HEK293 (cell line): ENCODE results near the gene CBFB.

Source experiments
- CTCF ChIA-PET: fragments of 350-600 bp; formaldehyde crosslinking; extraction: SDS; loops from one replicate; lab custom pipeline; 2021; ENCODE audit warnings: antibody characterized with exemption; lab: Yijun Ruan, JAX
- POLR2A ChIA-PET: fragments of 300-600 bp; formaldehyde crosslinking; extraction: SDS; loops from one replicate; lab custom pipeline; 2020; ENCODE audit warnings: antibody characterized with exemption, inconsistent platforms; lab: Yijun Ruan, JAX
- H3K27ac ChIP-seq: fragments of 200-500 bp; sonication (Bioruptor generic); 2 replicates; pipeline ENCODE4 v1.5.1; 2014; ENCODE audit warnings: low read depth, low read length, control low read depth, inconsistent platforms; ENCODE audit errors: extremely low read depth
- H3K36me3 ChIP-seq, 2 experiments: fragments of 200-500 bp in 1 of 2; sonication (Bioruptor generic) in 1 of 2; 1 replicate in 1 of 2; 2 replicates in 1 of 2; pipeline ENCODE4 v1.5.1; 2014 to 2017; ENCODE audit warnings: inconsistent platforms in 2 of 2, low read length in 2 of 2; ENCODE audit not compliant: control insufficient read depth in 2 of 2, insufficient read depth in 1 of 2
- H3K4me1 ChIP-seq: fragments of 200-500 bp; sonication (Bioruptor generic); 2 replicates; pipeline ENCODE4 v1.5.1; 2014; ENCODE audit warnings: mild to moderate bottlenecking, low read length, inconsistent platforms; ENCODE audit not compliant: control insufficient read depth, insufficient read depth
- H3K4me3 ChIP-seq: 2 replicates; pipeline ENCODE4 v1.5.1; 2011; ENCODE audit warnings: low read depth, mild to moderate bottlenecking, control low read depth, low read length, moderate library complexity
- H3K9me3 ChIP-seq: fragments of 200-500 bp; sonication (Bioruptor generic); 2 replicates; pipeline ENCODE4 v1.5.1; 2014; ENCODE audit warnings: low read depth, low read length, inconsistent platforms; ENCODE audit not compliant: control insufficient read depth, insufficient read depth
- KLF8 ChIP-seq: fragments of 450-650 bp; formaldehyde crosslinking; IDR thresholded peaks from 2 replicates; pipeline ENCODE4 v1.5.1; 2016; ENCODE audit warnings: missing biosample characterization, missing genetic modification characterization
- SALL2 ChIP-seq: fragments of 450-650 bp; formaldehyde crosslinking; IDR thresholded peaks from 2 replicates; pipeline ENCODE4 v1.5.0; 2017; ENCODE audit warnings: missing biosample characterization, mild to moderate bottlenecking, missing genetic modification characterization, borderline replicate concordance
- SETDB1 ChIP-seq: IDR thresholded peaks from one replicate; pipeline ENCODE4 v1.6.1; 2017; ENCODE audit warnings: mild to moderate bottlenecking, low read length, moderate library complexity, mixed read lengths; ENCODE audit not compliant: insufficient read length
- ZBTB10 ChIP-seq: fragments of 450-650 bp; formaldehyde crosslinking; IDR thresholded peaks from 2 replicates; pipeline ENCODE4 v1.5.1; 2016; ENCODE audit warnings: missing biosample characterization, missing genetic modification characterization
- ZBTB11 ChIP-seq: fragments of 450-650 bp; formaldehyde crosslinking; conservative IDR thresholded peaks from 2 replicates; pipeline ENCODE4 v1.5.1; 2016; ENCODE audit warnings: low read depth, missing biosample characterization, missing genetic modification characterization
- ZIC2 ChIP-seq: fragments of 450-650 bp; formaldehyde crosslinking; IDR thresholded peaks from 2 replicates; pipeline ENCODE4 v1.5.1; 2016; ENCODE audit warnings: missing biosample characterization, missing genetic modification characterization
- ZNF174 ChIP-seq: fragments of 450-650 bp; formaldehyde crosslinking; IDR thresholded peaks from 2 replicates; pipeline ENCODE4 v1.5.0; 2017; ENCODE audit warnings: missing biosample characterization, mild to moderate bottlenecking, missing genetic modification characterization
- ZNF202 ChIP-seq: fragments of 450-650 bp; formaldehyde crosslinking; IDR thresholded peaks from 2 replicates; pipeline ENCODE4 v1.5.1; 2016; ENCODE audit warnings: missing biosample characterization, missing genetic modification characterization, borderline replicate concordance
- ZNF214 ChIP-seq: fragments of 450-650 bp; formaldehyde crosslinking; IDR thresholded peaks from 2 replicates; pipeline ENCODE4 v1.5.1; 2017; ENCODE audit warnings: missing biosample characterization, mild to moderate bottlenecking, missing genetic modification characterization, borderline replicate concordance
- ZNF26 ChIP-seq: fragments of 450-650 bp; formaldehyde crosslinking; IDR thresholded peaks from 2 replicates; pipeline ENCODE4 v1.5.1; 2016; ENCODE audit warnings: missing biosample characterization, missing genetic modification characterization
- ZNF341 ChIP-seq: fragments of 450-650 bp; formaldehyde crosslinking; IDR thresholded peaks from 2 replicates; pipeline ENCODE4; 2016; ENCODE audit warnings: low read depth, missing biosample characterization, missing genetic modification characterization
- ZNF362 ChIP-seq: fragments of 450-650 bp; formaldehyde crosslinking; IDR thresholded peaks from 2 replicates; pipeline ENCODE4 v1.5.1; 2016; ENCODE audit warnings: missing biosample characterization, missing genetic modification characterization
- ZNF398 ChIP-seq: fragments of 450-650 bp; formaldehyde crosslinking; IDR thresholded peaks from 2 replicates; pipeline ENCODE4 v1.5.1; 2017; ENCODE audit warnings: missing biosample characterization, missing genetic modification characterization
- ZNF423 ChIP-seq: fragments of 450-650 bp; formaldehyde crosslinking; IDR thresholded peaks from 2 replicates; pipeline ENCODE4 v1.5.1; 2016; ENCODE audit warnings: missing biosample characterization, missing genetic modification characterization
- ZNF449 ChIP-seq: fragments of 450-650 bp; formaldehyde crosslinking; IDR thresholded peaks from 2 replicates; pipeline ENCODE4 v1.5.1; 2017; ENCODE audit warnings: missing biosample characterization, mild to moderate bottlenecking, missing genetic modification characterization, moderate library complexity
- ZNF510 ChIP-seq: fragments of 450-650 bp; formaldehyde crosslinking; IDR thresholded peaks from 2 replicates; pipeline ENCODE4 v1.5.1; 2018; ENCODE audit warnings: mild to moderate bottlenecking, missing genetic modification characterization, missing biosample characterization; ENCODE audit not compliant: insufficient replicate concordance
- ZNF776 ChIP-seq: fragments of 450-650 bp; formaldehyde crosslinking; IDR thresholded peaks from 2 replicates; pipeline ENCODE4 v1.5.0; 2017; ENCODE audit warnings: missing biosample characterization, missing genetic modification characterization, borderline replicate concordance
- ZNF792 ChIP-seq: fragments of 450-650 bp; formaldehyde crosslinking; IDR thresholded peaks from 2 replicates; pipeline ENCODE4 v1.5.1; 2016; ENCODE audit warnings: missing biosample characterization, missing genetic modification characterization

The CBFB gene

GRCh38 chr16:67111951-67112444 is 83.0 kb downstream of the CBFB start:
- peaks cover 0 to 35% of the 10 kb centered on the region in 2 experiments for H3K36me3 ChIP-seq
- TF ChIP-seq ZBTB10 (tag by site-specific recombination) = no peak
- TF ChIP-seq ZNF26 (tag by site-specific recombination) = no peak
- TF ChIP-seq ZNF341 (tag by site-specific recombination) = no peak
- no peak for TF ChIP-seq ZNF776 (tag by site-specific recombination)
- no peak for TF ChIP-seq ZNF792 (tag by site-specific recombination)
- no peak for TF ChIP-seq ZBTB11 (tag by site-specific recombination)
- TF ChIP-seq ZNF174 (tag by site-specific recombination) = no peak
- no peak for TF ChIP-seq KLF8 (tag by site-specific recombination)
- no peak for TF ChIP-seq ZNF214 (tag by site-specific recombination)
- no peak for TF ChIP-seq ZNF449 (tag by site-specific recombination)
- TF ChIP-seq SALL2 (tag by site-specific recombination) = no peak
- no peak for TF ChIP-seq ZNF202 (tag by site-specific recombination)
- no peak for TF ChIP-seq ZIC2
- TF ChIP-seq SETDB1 = no peak
- TF ChIP-seq ZNF362 = no peak
- TF ChIP-seq ZNF398 = no peak
- TF ChIP-seq ZNF510 (tag by site-specific recombination) = no peak
- TF ChIP-seq ZNF423 (tag by site-specific recombination) = no peak
- TF ChIP-seq, all 188 proteins: peak for 0
- Histone ChIP-seq H3K4me1 (peaks cover 3% of the 10 kb centered on the region; the same call in 1 of the 2 replicates), H3K27ac (no peak overlapping the region), H3K4me3 (no peak overlapping the region), H3K9me3 (no peaks in the 10 kb centered on the region)
- ChIA-PET POLR2A (no interaction called here), CTCF (interaction anchor here (1.0 to 2.9 kb wide), 4 partner anchors 11 to 97 kb away, joined by 3 to 10 read pairs (median 6); no protein-coding TSS in a partner anchor)
